Neuronal stem cell (in vitro differentiated cells): ENCODE data around the gene CAVIN2.

Experiments used
- DNase-seq: peaks from one replicate; pipeline ENCODE4 v3.0.0-alpha.2; 2013; ENCODE audit warnings: low spot score
- H2AFZ ChIP-seq: one replicate; pipeline ENCODE4 v1.6.1; 2013; ENCODE audit warnings: mild to moderate bottlenecking, low read length, inconsistent platforms
- H2AK5ac ChIP-seq: 2 replicates; pipeline ENCODE4 v1.6.1; 2013; ENCODE audit warnings: low read depth, mild to moderate bottlenecking, inconsistent platforms, low read length, moderate library complexity, mixed read lengths
- H2BK120ac ChIP-seq: 2 replicates; pipeline ENCODE4 v1.6.1; 2013; ENCODE audit warnings: low read depth, mild to moderate bottlenecking, inconsistent platforms, low read length, moderate library complexity, mixed read lengths
- H2BK12ac ChIP-seq: one replicate; pipeline ENCODE4 v1.6.1; 2013; ENCODE audit warnings: low read length, inconsistent platforms
- H2BK15ac ChIP-seq: 2 replicates; pipeline ENCODE4 v1.6.1; 2013; ENCODE audit warnings: mild to moderate bottlenecking, low read length, inconsistent platforms, mixed read lengths
- H2BK5ac ChIP-seq: one replicate; pipeline ENCODE4 v1.6.1; 2013; ENCODE audit warnings: inconsistent platforms, mild to moderate bottlenecking, low read length, moderate library complexity
- H3K14ac ChIP-seq: one replicate; pipeline ENCODE4 v1.6.1; 2013; ENCODE audit warnings: low read length, inconsistent platforms
- H3K18ac ChIP-seq: 2 replicates; pipeline ENCODE4 v1.6.1; 2013; ENCODE audit warnings: low read length, inconsistent platforms
- H3K23ac ChIP-seq: 2 replicates; pipeline ENCODE4 v1.6.1; 2013; ENCODE audit warnings: low read depth, mild to moderate bottlenecking, mixed read lengths, low read length, inconsistent platforms; ENCODE audit not compliant: poor library complexity
- H3K27ac ChIP-seq: replicated peaks from 3 replicates; pipeline ENCODE4 v1.5.1; 2013; ENCODE audit warnings: low read length, inconsistent platforms
- H3K27me3 ChIP-seq, 3 experiments: 2 replicates each; pipeline ENCODE4 v1.6.1; 2013; ENCODE audit warnings: low read length in 3 of 3, mild to moderate bottlenecking in 2 of 3, inconsistent platforms in 1 of 3, low read depth in 1 of 3, mixed read lengths in 1 of 3, moderate library complexity in 1 of 3; ENCODE audit not compliant: control insufficient read depth in 3 of 3, insufficient read depth in 3 of 3
- H3K36me3 ChIP-seq, 2 donors: replicated peaks in 1 of 2; 2 replicates each; pipeline ENCODE4 v1.6.1; 2013; ENCODE audit warnings: low read length in 2 of 2; ENCODE audit not compliant: control insufficient read depth in 2 of 2, insufficient read depth in 2 of 2
- H3K4ac ChIP-seq: 2 replicates; pipeline ENCODE4 v1.6.1; 2013; ENCODE audit warnings: inconsistent platforms, mild to moderate bottlenecking, low read length, moderate library complexity
- H3K4me1 ChIP-seq, 2 donors: 1 replicate in 1 of 2; 2 replicates in 1 of 2; pipeline ENCODE4 v1.6.1; 2013; ENCODE audit warnings: low read length in 2 of 2, low read depth in 1 of 2; ENCODE audit not compliant: control insufficient read depth in 2 of 2, insufficient read depth in 1 of 2
- H3K4me2 ChIP-seq: one replicate; pipeline ENCODE4 v1.6.1; 2013; ENCODE audit warnings: mild to moderate bottlenecking, low read length, inconsistent platforms; ENCODE audit not compliant: insufficient read depth, poor library complexity, severe bottlenecking
- H3K4me3 ChIP-seq, 2 donors: 2 replicates each; pipeline ENCODE4 v1.5.1; 2013; ENCODE audit warnings: low read length in 2 of 2, mild to moderate bottlenecking in 2 of 2, inconsistent platforms in 1 of 2, moderate library complexity in 1 of 2
- H3K79me1 ChIP-seq: one replicate; pipeline ENCODE4 v1.6.1; 2013; ENCODE audit warnings: low read depth, mild to moderate bottlenecking, inconsistent platforms, low read length, moderate library complexity
- H3K9ac ChIP-seq: one replicate; pipeline ENCODE4 v1.6.1; 2013; ENCODE audit warnings: mild to moderate bottlenecking, low read depth, low read length, inconsistent platforms; ENCODE audit not compliant: poor library complexity
- H3K9me3 ChIP-seq, 2 donors: replicated peaks in 1 of 2; 2 replicates each; pipeline versions ENCODE3 to v1.6.1; 2013; ENCODE audit warnings: low read length in 2 of 2, mild to moderate bottlenecking in 2 of 2, inconsistent platforms in 1 of 2, low read depth in 1 of 2, mixed read lengths in 1 of 2, moderate library complexity in 1 of 2; ENCODE audit not compliant: control insufficient read depth in 2 of 2, insufficient read depth in 1 of 2
- H4K8ac ChIP-seq: one replicate; pipeline ENCODE4 v1.6.1; 2013; ENCODE audit warnings: low read depth, mild to moderate bottlenecking, inconsistent platforms, low read length, moderate library complexity
- H4K91ac ChIP-seq: one replicate; pipeline ENCODE4 v1.6.1; 2013; ENCODE audit warnings: low read length, low read depth, mild to moderate bottlenecking, inconsistent platforms; ENCODE audit not compliant: poor library complexity
- WGBS, 2 donors: extraction: QIAGEN DNeasy Blood & Tissue Kit; methylation state at CpG; one replicate each; pipeline ENCODE4 v1.1.7; 2013; ENCODE audit warnings: missing lambda C conversion rate in 2 of 2, mixed read lengths in 1 of 2; ENCODE audit not compliant: insufficient read length in 2 of 2, insufficient replicate concordance in 1 of 2; ENCODE audit errors: extremely low coverage in 2 of 2; 5-methylcytosine and 5-hydroxymethylcytosine counted together

Gene CAVIN2

GRCh38 chr2:191815010-191815409 is 31.9 kb downstream of the CAVIN2 start:
- no peak overlapping the region for H4K8ac ChIP-seq
- no peaks in the 10 kb centered on the region for H3K4me1 ChIP-seq
- no peak overlapping the region for H4K91ac ChIP-seq
- no peak overlapping the region for H2AK5ac ChIP-seq
- H2BK15ac ChIP-seq: no peak overlapping the region
- H2BK12ac ChIP-seq: no peak overlapping the region
- no peak overlapping the region for H3K14ac ChIP-seq
- H2AFZ ChIP-seq: no peak overlapping the region
- H3K9ac ChIP-seq: no peak overlapping the region
- no CpG with 5 or more reads among the region's 1 CpG for WGBS, 2 donors
- no peaks in the 10 kb centered on the region for H3K27me3 ChIP-seq
- no peak overlapping the region for H3K27ac ChIP-seq
- no peaks in the 10 kb centered on the region for H3K36me3 ChIP-seq
- no peak for DNase-seq
- H3K4me3 ChIP-seq: no peak overlapping the region
- H2BK120ac ChIP-seq: no peak overlapping the region
- no peak overlapping the region for H3K4ac ChIP-seq
- no peaks in the 10 kb centered on the region for H3K9me3 ChIP-seq
- no peak overlapping the region for H3K4me2 ChIP-seq
- no peak overlapping the region for H3K23ac ChIP-seq
- H2BK5ac ChIP-seq: no peak overlapping the region
- no peak overlapping the region for H3K18ac ChIP-seq
- peaks cover 2% of the 10 kb centered on the region for H3K79me1 ChIP-seq

GRCh38 chr2:191813943-191814342 is 32.9 kb downstream of the CAVIN2 start:
- Histone ChIP-seq H3K9me3 (no peaks in the 10 kb centered on the region), H2BK15ac (no peak overlapping the region), H3K79me1 (peaks cover 2% of the 10 kb centered on the region), H3K4ac (no peak overlapping the region), H3K9ac (no peak overlapping the region), H4K91ac (no peak overlapping the region), H3K23ac (no peak overlapping the region), H3K36me3 (no peaks in the 10 kb centered on the region), H3K4me1 (no peaks in the 10 kb centered on the region), H3K14ac (no peak overlapping the region), H2BK120ac (no peak overlapping the region), H3K4me2 (no peak overlapping the region), H4K8ac (no peak overlapping the region), H2AFZ (no peak overlapping the region), H3K27ac (no peak overlapping the region), H3K4me3 (no peak overlapping the region), H2BK5ac (no peak overlapping the region), H2AK5ac (no peak overlapping the region), H3K18ac (no peak overlapping the region), H2BK12ac (no peak overlapping the region), H3K27me3 (no peaks in the 10 kb centered on the region)
- no peak for DNase-seq
- WGBS, 2 donors: no CpG with 5 or more reads among the region's 8 CpGs

GRCh38 chr2:191811807-191812602 is 34.9 kb downstream of the CAVIN2 start:
- Histone ChIP-seq H4K91ac (no peak overlapping the region), H3K79me1 (peaks cover 2% of the 10 kb centered on the region), H2BK12ac (no peak overlapping the region), H3K27ac (no peak overlapping the region), H2BK15ac (no peak overlapping the region), H2AFZ (peak overlapping the region; percentile 63), H3K14ac (no peak overlapping the region), H3K9me3 (no peaks in the 10 kb centered on the region), H2AK5ac (no peak overlapping the region), H2BK5ac (no peak overlapping the region), H3K27me3 (no peaks in the 10 kb centered on the region), H3K18ac (no peak overlapping the region), H3K23ac (no peak overlapping the region), H3K36me3 (no peaks in the 10 kb centered on the region), H3K4me1 (no peaks in the 10 kb centered on the region), H3K4me2 (no peak overlapping the region), H4K8ac (no peak overlapping the region), H3K9ac (no peak overlapping the region), H3K4me3 (no peak overlapping the region), H2BK120ac (no peak overlapping the region), H3K4ac (no peak overlapping the region)
- peak; percentile 59 for DNase-seq
- WGBS, 2 donors: no CpG with 5 or more reads among the region's 9 CpGs

GRCh38 chr2:191806396-191806795 is 40.5 kb downstream of the CAVIN2 start:
- H3K27me3 ChIP-seq: no peaks in the 10 kb centered on the region
- no peak for DNase-seq
- H3K4me1 ChIP-seq: no peaks in the 10 kb centered on the region

More at GRCh38 chr2:191806396-191806795, 40.5 kb downstream of the CAVIN2 start:
- Histone ChIP-seq H3K4me2 (no peak overlapping the region), H2BK120ac (no peak overlapping the region), H3K36me3 (no peaks in the 10 kb centered on the region), H3K79me1 (no peaks in the 10 kb centered on the region), H3K14ac (no peak overlapping the region), H3K27ac (no peak overlapping the region), H3K23ac (no peak overlapping the region), H4K91ac (no peak overlapping the region), H2AFZ (no peak overlapping the region), H2AK5ac (no peak overlapping the region), H4K8ac (no peak overlapping the region), H3K9me3 (no peaks in the 10 kb centered on the region), H2BK5ac (no peak overlapping the region), H3K4me3 (no peak overlapping the region), H3K18ac (no peak overlapping the region), H3K9ac (no peak overlapping the region), H2BK12ac (no peak overlapping the region), H3K4ac (no peak overlapping the region), H2BK15ac (no peak overlapping the region)
- no CpG with 5 or more reads among the region's 1 CpG for WGBS, 2 donors
